Esophagus muscularis mucosa (tissue), 4 donors: ENCODE results near the gene PURB. TPM values are rescaled to one million over a fixed set of nuclear protein-coding genes. Genes with fewer than 3 reads are reported as not detected.

ENCODE experiments used
- DNase-seq: peaks from one replicate; pipeline ENCODE4 v3.0.0-alpha.2; 2017; ENCODE audit errors: extremely low spot score
- H3K27ac ChIP-seq, 4 donors: fragments of 200-600 bp; sonication (generic); replicated peaks in 1 of 4; 1 replicate in 3 of 4; 2 replicates in 1 of 4; pipeline ENCODE4 v1.5.1; 2016 to 2019; ENCODE audit warnings: mild to moderate bottlenecking in 1 of 4
- H3K27me3 ChIP-seq, 4 donors: fragments of 200-600 bp; sonication (generic); one replicate each; pipeline versions ENCODE4 v1.5.1 to v1.6.0; 2016 to 2019
- H3K36me3 ChIP-seq, 4 donors: fragments of 200-600 bp; sonication (generic); one replicate each; pipeline ENCODE4 v1.5.1; 2016 to 2019
- H3K4me1 ChIP-seq, 4 donors: fragments of 200-600 bp; sonication (generic); one replicate each; pipeline ENCODE4 v1.5.1; 2016 to 2019
- H3K4me3 ChIP-seq, 4 donors: fragments of 200-600 bp; sonication (generic); 1 replicate in 2 of 4; 2 replicates in 2 of 4; pipeline ENCODE4 v1.5.1; 2016 to 2019; ENCODE audit warnings: mild to moderate bottlenecking in 4 of 4, moderate library complexity in 1 of 4
- H3K9me3 ChIP-seq, 4 donors: fragments of 200-600 bp; sonication (generic); 1 replicate in 3 of 4; 2 replicates in 1 of 4; pipeline ENCODE4 v1.5.1; 2016 to 2019
- EP300 ChIP-seq: sonication (generic); formaldehyde crosslinking; IDR thresholded peaks from one replicate; pipeline ENCODE4 v1.6.1; 2017; ENCODE audit warnings: antibody characterized with exemption
- POLR2A ChIP-seq: fragments of 450-650 bp; IDR thresholded peaks from one replicate; pipeline ENCODE4 v1.6.1; 2017; ENCODE audit warnings: antibody characterized with exemption, moderate library complexity, mild to moderate bottlenecking, low read depth
- POLR2AphosphoS5 ChIP-seq, 2 donors: sonication (generic); formaldehyde crosslinking; IDR thresholded peaks; one replicate each; pipeline ENCODE4 v1.6.1; 2017; ENCODE audit warnings: antibody characterized with exemption in 2 of 2
- WGBS: methylation state at CpG from one replicate; pipeline ENCODE4 v1.1.5; 2018; 5-methylcytosine and 5-hydroxymethylcytosine counted together
- intact Hi-C: fragments of 100-400 bp; cut with DNase I; formaldehyde crosslinking; loops from one replicate; pipeline ENCODE4 v1.15.1; 2023
- total RNA-seq, 4 donors: library from RNA; depleted of rRNA; stranded (reverse); fragments of >200 nt; gene quantifications; one replicate each; pipeline versions ENCODE4 v1.1.0 to v1.2.1, GENCODE V29; 2016
- TF ChIP-seq, protein P1 (sequence below), 3 experiments: fragments of 200-600 bp in 2 of 3; fragments of 450-650 bp in 1 of 3; sonication (generic) in 2 of 3; IDR thresholded peaks; one replicate each; pipeline ENCODE4 v1.5.1; 2017 to 2019; ENCODE audit warnings: antibody characterized with exemption in 3 of 3, mild to moderate bottlenecking in 2 of 3, moderate library complexity in 1 of 3

Gene PURB
- total RNA-seq, 4 donors from 2014 or later, result 40.9 to 50.2 (median 46.3) TPM

DNA sequence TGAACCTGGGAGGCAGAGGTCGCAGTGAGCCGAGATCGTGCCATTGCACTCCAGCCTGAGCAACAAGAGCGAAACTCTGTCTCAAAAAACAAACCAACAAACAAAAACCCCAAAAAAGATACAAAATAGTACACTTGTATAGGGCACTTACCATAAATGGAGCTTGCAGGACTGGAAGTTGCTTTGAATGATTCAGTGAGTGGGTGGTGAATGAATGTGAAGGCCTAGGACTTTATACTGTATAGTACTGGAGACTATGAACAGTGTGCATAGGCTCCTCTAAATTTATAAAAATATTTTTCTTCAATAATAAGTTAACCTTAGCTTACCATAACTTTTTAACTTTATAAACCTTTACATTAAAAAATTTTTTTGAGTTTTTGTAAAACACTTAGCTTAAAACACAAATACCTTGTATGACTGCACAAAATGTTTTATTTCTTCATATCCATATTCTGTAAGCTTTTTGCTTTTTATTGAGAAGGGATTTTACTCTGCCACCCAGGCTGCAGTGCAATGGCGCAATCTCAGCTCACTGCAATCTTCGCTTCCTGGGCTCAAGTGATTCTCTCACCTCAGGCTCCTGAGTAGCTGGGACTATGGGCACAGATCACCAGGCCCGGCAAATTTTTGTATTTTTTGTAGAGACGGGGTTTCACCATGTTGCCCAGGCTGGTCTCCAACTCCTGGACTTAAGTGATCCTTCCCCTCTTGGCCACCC lies 30.5 kb downstream of the PURB start:
- intact Hi-C loops, result loop anchor here (5.0 kb wide), 1 partner anchor 282 kb away; no protein-coding TSS in a partner anchor
- no peaks in the 10 kb centered on the region for H3K36me3 ChIP-seq

DNA sequence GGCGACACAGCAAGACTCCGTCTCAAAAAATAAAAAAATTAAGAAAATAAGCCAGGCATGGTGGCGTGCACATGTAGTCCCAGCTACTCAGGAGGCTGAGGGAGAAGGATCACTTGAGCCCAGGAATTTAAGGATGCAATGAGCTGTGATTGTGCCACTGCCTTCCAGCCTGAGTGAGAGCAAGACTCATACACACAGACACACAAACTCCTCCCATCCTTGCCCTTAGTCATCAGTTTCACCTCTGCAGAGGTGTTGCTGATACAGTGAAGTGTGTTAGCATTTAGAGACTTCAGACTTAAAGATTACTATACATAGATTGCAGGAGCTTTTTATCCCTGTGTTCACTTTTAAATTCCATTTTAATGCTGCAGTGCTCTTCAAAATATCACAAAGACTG lies 31.9 kb downstream of the PURB start:
- Histone ChIP-seq H3K4me3 (no peak overlapping the region), H3K9me3 (no peaks in the 10 kb centered on the region), H3K36me3 (no peaks in the 10 kb centered on the region), H3K27me3 (no peaks in the 10 kb centered on the region), H3K4me1 (peaks cover 5 to 15% (median 14%) of the 10 kb centered on the region in 4 donors), H3K27ac (no peak overlapping the region)
- TF ChIP-seq, protein P1, sequence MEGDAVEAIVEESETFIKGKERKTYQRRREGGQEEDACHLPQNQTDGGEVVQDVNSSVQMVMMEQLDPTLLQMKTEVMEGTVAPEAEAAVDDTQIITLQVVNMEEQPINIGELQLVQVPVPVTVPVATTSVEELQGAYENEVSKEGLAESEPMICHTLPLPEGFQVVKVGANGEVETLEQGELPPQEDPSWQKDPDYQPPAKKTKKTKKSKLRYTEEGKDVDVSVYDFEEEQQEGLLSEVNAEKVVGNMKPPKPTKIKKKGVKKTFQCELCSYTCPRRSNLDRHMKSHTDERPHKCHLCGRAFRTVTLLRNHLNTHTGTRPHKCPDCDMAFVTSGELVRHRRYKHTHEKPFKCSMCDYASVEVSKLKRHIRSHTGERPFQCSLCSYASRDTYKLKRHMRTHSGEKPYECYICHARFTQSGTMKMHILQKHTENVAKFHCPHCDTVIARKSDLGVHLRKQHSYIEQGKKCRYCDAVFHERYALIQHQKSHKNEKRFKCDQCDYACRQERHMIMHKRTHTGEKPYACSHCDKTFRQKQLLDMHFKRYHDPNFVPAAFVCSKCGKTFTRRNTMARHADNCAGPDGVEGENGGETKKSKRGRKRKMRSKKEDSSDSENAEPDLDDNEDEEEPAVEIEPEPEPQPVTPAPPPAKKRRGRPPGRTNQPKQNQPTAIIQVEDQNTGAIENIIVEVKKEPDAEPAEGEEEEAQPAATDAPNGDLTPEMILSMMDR (IDR thresholded peaks at IDR 0.05), result no peak
- no peak for TF ChIP-seq EP300
- TF ChIP-seq POLR2A, result no peak
- no peak for TF ChIP-seq POLR2AphosphoS5 (IDR thresholded peaks at IDR 0.05)
- intact Hi-C loops, result no loop called here
- DNase-seq, result no peak
- WGBS, result 85% methylated on average over 3 of the region's 3 CpGs

More for the DNA sequence above, 30.5 kb downstream of the PURB start:
- DNase-seq, result no peak
- H3K9me3 ChIP-seq, result no peaks in the 10 kb centered on the region
- no peaks in the 10 kb centered on the region for H3K27me3 ChIP-seq
- TF ChIP-seq POLR2AphosphoS5 (IDR thresholded peaks at IDR 0.05), result no peak
- TF ChIP-seq POLR2A, result no peak
- no peak for TF ChIP-seq EP300
- TF ChIP-seq, protein P1 (IDR thresholded peaks at IDR 0.05), result no peak
- H3K4me3 ChIP-seq, result no peak overlapping the region
- H3K4me1 ChIP-seq, result peaks cover 0 to 8% (median 7%) of the 10 kb centered on the region in 4 donors
- H3K27ac ChIP-seq, result no peak overlapping the region
- 90% methylated on average over 8 of the region's 8 CpGs for WGBS

DNA sequence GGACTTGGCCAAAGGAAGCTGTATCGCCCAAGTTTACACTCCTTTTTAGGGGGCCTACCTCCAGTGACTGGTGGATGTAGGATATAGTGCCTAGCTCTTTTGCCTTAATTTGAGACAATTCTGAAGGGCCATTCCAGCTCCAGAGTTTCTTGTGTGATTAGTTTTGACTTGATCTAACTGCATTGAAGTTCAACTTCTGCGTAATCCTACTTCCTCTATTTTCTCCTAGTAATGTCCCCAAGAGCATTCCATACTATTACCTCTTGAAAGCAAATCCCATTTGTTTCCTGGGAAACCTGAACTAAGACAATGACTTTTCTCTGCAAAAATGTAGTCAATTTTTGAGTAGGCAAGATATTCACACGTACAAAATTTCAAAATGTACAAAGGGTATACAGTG lies 32.7 kb downstream of the PURB start:
- no peak overlapping the region for H3K4me3 ChIP-seq
- no peaks in the 10 kb centered on the region for H3K36me3 ChIP-seq
- H3K9me3 ChIP-seq, result no peaks in the 10 kb centered on the region
- intact Hi-C loops, result no loop called here
- DNase-seq, result no peak
- WGBS, result 91% methylated on average over 3 of the region's 3 CpGs
- no peaks in the 10 kb centered on the region for H3K27me3 ChIP-seq
- TF ChIP-seq POLR2A, result no peak
- no peak overlapping the region for H3K27ac ChIP-seq
- peaks cover 5 to 15% (median 14%) of the 10 kb centered on the region in 4 donors for H3K4me1 ChIP-seq

DNA sequence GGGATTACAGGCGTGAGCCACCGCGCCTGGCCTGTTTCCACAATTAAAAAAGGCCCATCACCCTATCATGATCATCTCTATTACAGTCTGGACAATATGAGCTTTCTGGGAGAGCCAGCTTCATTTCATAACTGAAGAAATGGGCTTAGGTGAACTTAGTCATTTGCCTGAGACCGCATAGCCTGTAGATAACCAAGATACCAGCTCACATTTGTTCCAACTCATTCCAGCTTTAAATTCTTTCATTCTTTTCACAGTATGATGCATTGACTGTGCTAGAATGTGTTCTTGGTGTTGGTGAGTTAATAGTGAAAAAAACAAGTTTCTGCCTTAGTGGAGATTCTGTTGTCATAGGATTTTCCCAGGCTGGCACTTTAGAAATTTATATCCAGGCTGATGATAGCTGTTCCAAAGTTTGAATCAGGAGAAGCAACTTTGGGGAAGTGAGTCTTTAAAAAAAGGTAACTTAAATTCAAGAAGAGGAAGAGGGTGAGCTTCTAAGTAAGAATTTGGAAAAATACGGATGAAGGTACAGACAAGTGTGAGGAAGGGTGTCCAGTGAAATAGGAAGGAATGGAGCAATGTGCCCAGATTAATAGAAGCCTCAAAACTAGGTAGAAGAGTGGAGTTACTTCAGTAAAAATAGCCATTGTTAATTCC lies 35.3 kb downstream of the PURB start:
- Histone ChIP-seq H3K4me3 (no peak overlapping the region), H3K36me3 (no peaks in the 10 kb centered on the region), H3K27me3 (no peaks in the 10 kb centered on the region), H3K9me3 (no peaks in the 10 kb centered on the region), H3K27ac (no peak overlapping the region), H3K4me1 (peaks cover 17 to 27% (median 21%) of the 10 kb centered on the region in 4 donors)
- TF ChIP-seq POLR2A (no peak), EP300 (no peak), POLR2AphosphoS5 (IDR thresholded peaks at IDR 0.05) (no peak)
- TF ChIP-seq, protein P1 (IDR thresholded peaks at IDR 0.05), result no peak
- intact Hi-C loops, result no loop called here
- DNase-seq, result no peak
- 92% methylated on average over 5 of the region's 5 CpGs for WGBS

DNA sequence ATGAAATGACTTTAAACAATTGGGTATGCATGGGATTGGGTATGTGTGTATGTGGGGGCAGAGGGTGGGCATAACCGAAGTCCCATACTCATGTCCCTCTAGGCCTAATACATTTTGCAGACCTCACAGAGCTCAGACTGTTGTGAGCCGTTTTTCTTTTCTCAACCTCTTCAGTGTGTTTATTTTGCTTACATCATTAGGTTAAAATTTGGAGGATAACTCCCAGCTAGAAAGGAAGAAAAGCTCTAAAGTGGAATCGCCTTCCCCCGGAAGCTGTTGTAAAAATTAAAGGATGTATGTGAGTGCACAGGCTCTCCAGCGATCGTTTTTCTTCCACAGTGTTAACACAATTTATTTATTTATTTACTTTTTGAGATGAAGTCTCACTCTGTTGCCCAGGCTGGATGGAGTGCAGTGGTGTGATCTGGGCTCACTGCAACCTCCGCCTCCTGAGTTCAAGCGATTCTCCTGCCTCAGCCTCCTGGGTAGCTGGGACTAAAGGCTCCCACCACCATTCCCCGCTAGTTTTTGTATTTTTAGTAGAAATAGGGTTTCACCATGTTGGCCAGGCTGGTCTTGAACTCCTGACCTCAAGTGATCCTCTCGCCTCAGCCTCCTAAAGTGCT lies 36.0 kb downstream of the PURB start:
- Histone ChIP-seq H3K27ac (peak overlapping the region in 2 of 4 donors; percentile 99), H3K36me3 (no peaks in the 10 kb centered on the region), H3K4me3 (peak overlapping the region in 3 of 4 donors; percentile 79 to 87 (median 80)), H3K4me1 (peaks cover 23 to 33% (median 28%) of the 10 kb centered on the region in 4 donors), H3K9me3 (no peaks in the 10 kb centered on the region), H3K27me3 (no peaks in the 10 kb centered on the region)
- no peak for TF ChIP-seq EP300
- no peak for TF ChIP-seq POLR2AphosphoS5 (IDR thresholded peaks at IDR 0.05)
- no peak for TF ChIP-seq POLR2A
- TF ChIP-seq, protein P1 (IDR thresholded peaks at IDR 0.05), result no peak
- DNase-seq, result no peak
- WGBS, result 77% methylated on average over 10 of the region's 10 CpGs
- intact Hi-C loops, result no loop called here
